Ishikawa (cell line): ENCODE measurements around the gene SIVA1.

Experiments used
- CEBPB ChIP-seq: IDR thresholded peaks from 2 replicates; pipeline ENCODE4 v1.6.1; 2012
- CREB1 ChIP-seq: IDR thresholded peaks from 2 replicates; pipeline ENCODE4 v1.6.1; 2012; ENCODE audit warnings: low read depth
- EP300 ChIP-seq: IDR thresholded peaks from 2 replicates; pipeline ENCODE4 v1.6.1; 2012; ENCODE audit warnings: borderline replicate concordance
- TAF1 ChIP-seq: IDR thresholded peaks from 2 replicates; pipeline ENCODE4 v1.6.1; 2012; ENCODE audit warnings: low read depth, mild to moderate bottlenecking
- TEAD4 ChIP-seq: IDR thresholded peaks from 2 replicates; pipeline ENCODE4 v1.6.1; 2012
- TF ChIP-seq, protein P1 (sequence below): IDR thresholded peaks from 2 replicates; pipeline ENCODE4 v1.6.1; 2012; ENCODE audit warnings: low read depth, mild to moderate bottlenecking

DNA sequence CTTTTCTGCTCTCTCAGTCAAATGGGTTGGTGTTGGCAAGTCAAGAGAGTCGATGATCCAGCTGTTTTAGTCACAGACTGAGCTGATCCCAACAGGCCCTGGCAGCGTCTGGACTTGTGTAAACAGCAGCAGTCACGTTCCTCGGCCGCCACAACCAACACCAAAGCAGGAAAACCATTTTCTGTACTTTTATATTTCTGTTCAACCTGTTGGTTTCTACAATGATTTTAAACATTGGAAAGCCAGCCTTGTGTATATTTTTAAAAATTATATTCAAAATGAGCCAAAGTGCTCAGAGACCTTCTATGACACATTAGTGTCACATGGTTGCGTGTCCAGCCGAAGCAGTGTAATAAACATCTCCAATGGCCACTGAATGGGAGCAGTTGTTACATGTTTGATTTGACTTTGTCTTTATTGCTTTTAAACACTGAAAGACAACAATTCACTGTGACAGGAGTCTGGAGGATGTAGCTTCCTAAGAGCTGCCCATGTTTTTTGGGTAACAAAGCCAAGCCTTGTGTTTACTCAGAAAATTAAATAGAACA lies 5.9 kb upstream of the SIVA1 start:
- no peak for TF ChIP-seq CEBPB
- TF ChIP-seq TEAD4, result no peak
- TF ChIP-seq TAF1, result no peak
- TF ChIP-seq, protein P1, sequence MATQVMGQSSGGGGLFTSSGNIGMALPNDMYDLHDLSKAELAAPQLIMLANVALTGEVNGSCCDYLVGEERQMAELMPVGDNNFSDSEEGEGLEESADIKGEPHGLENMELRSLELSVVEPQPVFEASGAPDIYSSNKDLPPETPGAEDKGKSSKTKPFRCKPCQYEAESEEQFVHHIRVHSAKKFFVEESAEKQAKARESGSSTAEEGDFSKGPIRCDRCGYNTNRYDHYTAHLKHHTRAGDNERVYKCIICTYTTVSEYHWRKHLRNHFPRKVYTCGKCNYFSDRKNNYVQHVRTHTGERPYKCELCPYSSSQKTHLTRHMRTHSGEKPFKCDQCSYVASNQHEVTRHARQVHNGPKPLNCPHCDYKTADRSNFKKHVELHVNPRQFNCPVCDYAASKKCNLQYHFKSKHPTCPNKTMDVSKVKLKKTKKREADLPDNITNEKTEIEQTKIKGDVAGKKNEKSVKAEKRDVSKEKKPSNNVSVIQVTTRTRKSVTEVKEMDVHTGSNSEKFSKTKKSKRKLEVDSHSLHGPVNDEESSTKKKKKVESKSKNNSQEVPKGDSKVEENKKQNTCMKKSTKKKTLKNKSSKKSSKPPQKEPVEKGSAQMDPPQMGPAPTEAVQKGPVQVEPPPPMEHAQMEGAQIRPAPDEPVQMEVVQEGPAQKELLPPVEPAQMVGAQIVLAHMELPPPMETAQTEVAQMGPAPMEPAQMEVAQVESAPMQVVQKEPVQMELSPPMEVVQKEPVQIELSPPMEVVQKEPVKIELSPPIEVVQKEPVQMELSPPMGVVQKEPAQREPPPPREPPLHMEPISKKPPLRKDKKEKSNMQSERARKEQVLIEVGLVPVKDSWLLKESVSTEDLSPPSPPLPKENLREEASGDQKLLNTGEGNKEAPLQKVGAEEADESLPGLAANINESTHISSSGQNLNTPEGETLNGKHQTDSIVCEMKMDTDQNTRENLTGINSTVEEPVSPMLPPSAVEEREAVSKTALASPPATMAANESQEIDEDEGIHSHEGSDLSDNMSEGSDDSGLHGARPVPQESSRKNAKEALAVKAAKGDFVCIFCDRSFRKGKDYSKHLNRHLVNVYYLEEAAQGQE, result no peak
- TF ChIP-seq CREB1, result no peak
- no peak for TF ChIP-seq EP300
